ENCODE results near the gene CDNF.

GRCh38 chr10:14860791-14861190 lies 23.0 kb upstream of the CDNF start:
- TF ChIP-seq, protein P1, sequence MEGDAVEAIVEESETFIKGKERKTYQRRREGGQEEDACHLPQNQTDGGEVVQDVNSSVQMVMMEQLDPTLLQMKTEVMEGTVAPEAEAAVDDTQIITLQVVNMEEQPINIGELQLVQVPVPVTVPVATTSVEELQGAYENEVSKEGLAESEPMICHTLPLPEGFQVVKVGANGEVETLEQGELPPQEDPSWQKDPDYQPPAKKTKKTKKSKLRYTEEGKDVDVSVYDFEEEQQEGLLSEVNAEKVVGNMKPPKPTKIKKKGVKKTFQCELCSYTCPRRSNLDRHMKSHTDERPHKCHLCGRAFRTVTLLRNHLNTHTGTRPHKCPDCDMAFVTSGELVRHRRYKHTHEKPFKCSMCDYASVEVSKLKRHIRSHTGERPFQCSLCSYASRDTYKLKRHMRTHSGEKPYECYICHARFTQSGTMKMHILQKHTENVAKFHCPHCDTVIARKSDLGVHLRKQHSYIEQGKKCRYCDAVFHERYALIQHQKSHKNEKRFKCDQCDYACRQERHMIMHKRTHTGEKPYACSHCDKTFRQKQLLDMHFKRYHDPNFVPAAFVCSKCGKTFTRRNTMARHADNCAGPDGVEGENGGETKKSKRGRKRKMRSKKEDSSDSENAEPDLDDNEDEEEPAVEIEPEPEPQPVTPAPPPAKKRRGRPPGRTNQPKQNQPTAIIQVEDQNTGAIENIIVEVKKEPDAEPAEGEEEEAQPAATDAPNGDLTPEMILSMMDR (IDR thresholded peaks at IDR 0.05): no peak
- no peak for TF ChIP-seq POLR2A (IDR thresholded peaks at IDR 0.05)
